ENCODE results near the gene TLR8.
A peak's percentile ranks its signal among the peaks of the same experiment; 100 is the strongest.

TLR8 gene

GRCh38 chrX:12906046-12906761 is at the start of gene TLR8:
Gene TLR8, plus strand, starts transcription at chrX:12906620. Its CDS starts 87 bp downstream, at chrX:12906707.
- no peak for DNase-seq (ENCODE audit: low read depth, low spot score)

- no peak for DNase-seq (ENCODE audit: low read depth, low spot score)
Measured at GRCh38 chrX:12865359-12865758, 41.1 kb upstream of the TLR8 start.

- no peak for DNase-seq (ENCODE audit: low read depth, low spot score)
Measured at GRCh38 chrX:12866451-12867377, 39.7 kb upstream of the TLR8 start, which contains the start of gene TLR7. Gene TLR7, plus strand, starts transcription at chrX:12867072. Its CDS starts 507 bp downstream, at chrX:12867579.

GRCh38 chrX:12867685-12868084 is 38.7 kb upstream of the TLR8 start:
- no peak for DNase-seq (ENCODE audit: low read depth, low spot score)

GRCh38 chrX:12868747-12869146 is 37.7 kb upstream of the TLR8 start:
- no peak for DNase-seq (ENCODE audit: low read depth, low spot score)

GRCh38 chrX:12871257-12871656 is 35.2 kb upstream of the TLR8 start:
- no peak for DNase-seq (ENCODE audit: low read depth, low spot score)

- no peak for DNase-seq (ENCODE audit: low read depth, low spot score)
Measured at GRCh38 chrX:12872741-12873140, 33.7 kb upstream of the TLR8 start.

GRCh38 chrX:12874581-12874980 is 31.8 kb upstream of the TLR8 start:
- no peak for DNase-seq (ENCODE audit: low read depth, low spot score)

- peak; percentile 41 for DNase-seq (ENCODE audit: low read depth, low spot score)
Measured at GRCh38 chrX:12877386-12877785, 29.0 kb upstream of the TLR8 start.

GRCh38 chrX:12878536-12878935 is 27.9 kb upstream of the TLR8 start:
- DNase-seq (ENCODE audit: low read depth, low spot score): no peak

- no peak for DNase-seq (ENCODE audit: low read depth, low spot score)
Measured at GRCh38 chrX:12881914-12882313, 24.5 kb upstream of the TLR8 start.

GRCh38 chrX:12885508-12885907 is 20.9 kb upstream of the TLR8 start:
- DNase-seq (ENCODE audit: low read depth, low spot score): peak; percentile 20

GRCh38 chrX:12886545-12886944 is 19.9 kb upstream of the TLR8 start:
- DNase-seq (ENCODE audit: low read depth, low spot score): no peak

GRCh38 chrX:12887141-12887540 is 19.3 kb upstream of the TLR8 start:
- no peak for DNase-seq (ENCODE audit: low read depth, low spot score)

- no peak for DNase-seq (ENCODE audit: low read depth, low spot score)
Measured at GRCh38 chrX:12887767-12888166, 18.7 kb upstream of the TLR8 start.

- no peak for DNase-seq (ENCODE audit: low read depth, low spot score)
Measured at GRCh38 chrX:12890467-12890866, 16.0 kb upstream of the TLR8 start.

GRCh38 chrX:12891171-12891570 is 15.2 kb upstream of the TLR8 start:
- no peak for DNase-seq (ENCODE audit: low read depth, low spot score)

GRCh38 chrX:12891915-12892506 is 14.4 kb upstream of the TLR8 start:
- no peak for DNase-seq (ENCODE audit: low read depth, low spot score)

- DNase-seq (ENCODE audit: low read depth, low spot score): no peak
Measured at GRCh38 chrX:12892716-12893115, 13.7 kb upstream of the TLR8 start.

GRCh38 chrX:12894074-12895030 is 12.1 kb upstream of the TLR8 start:
- peak; percentile 40 for DNase-seq (ENCODE audit: low read depth, low spot score)

- no peak for DNase-seq (ENCODE audit: low read depth, low spot score)
Measured at GRCh38 chrX:12895866-12896265, 10.6 kb upstream of the TLR8 start.

All from astrocyte of the hippocampus (primary cell).